ENCODE data around the gene PPP3R1.

Gene PPP3R1

DNA sequence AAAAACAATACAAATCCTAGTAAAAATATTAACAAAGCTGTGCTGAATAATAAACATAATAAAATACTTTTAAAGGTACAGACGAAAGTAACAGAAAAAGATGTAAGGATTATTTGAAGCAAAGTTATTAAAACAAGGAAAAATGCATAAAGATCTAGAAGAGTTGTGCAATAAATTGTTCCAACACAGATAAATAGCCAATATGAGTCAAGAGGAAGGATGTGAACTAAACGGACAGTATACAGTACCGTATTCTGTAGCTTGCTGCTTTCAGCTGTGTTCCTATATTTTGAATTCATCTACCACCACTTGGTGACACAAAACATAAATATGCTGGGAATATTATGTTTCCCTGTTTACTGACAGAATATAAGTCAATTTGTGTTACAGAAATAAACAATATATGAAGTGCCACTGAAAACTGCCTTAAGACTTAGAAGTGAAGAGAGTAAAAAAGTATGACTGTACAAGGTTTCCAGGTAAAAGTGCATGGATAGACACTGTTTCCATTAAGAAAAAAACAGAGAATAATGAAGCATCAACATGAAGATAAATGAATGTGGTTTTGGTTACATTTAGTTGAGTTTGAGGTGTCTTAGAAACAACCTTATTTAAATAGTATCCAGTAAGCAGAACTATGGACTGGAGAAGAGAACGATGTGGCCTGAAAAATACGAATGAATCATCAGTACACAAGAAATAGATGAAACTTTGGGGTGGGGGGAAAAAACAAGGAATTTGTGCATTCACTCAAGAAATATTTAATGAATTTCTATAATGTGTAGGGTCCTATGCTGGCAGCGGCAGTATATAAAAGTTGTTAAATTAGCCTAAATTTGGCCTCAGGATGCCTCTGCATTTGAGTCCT lies 13.1 kb downstream of the PPP3R1 start:
- no peak overlapping the region for H2AFZ ChIP-seq (ENCODE audit: low read depth, low read length, severe bottlenecking)
- no peaks in the 10 kb centered on the region for H3K9me3 ChIP-seq (ENCODE audit: insufficient read depth, low read length)
- H3K9me2 ChIP-seq (replicated peaks; ENCODE audit: insufficient read depth, low read length) = no peaks in the 10 kb centered on the region
- peaks cover 100% of the 10 kb centered on the region for H3K79me2 ChIP-seq (ENCODE audit: insufficient read depth, low read length)
- H3K4me2 ChIP-seq (ENCODE audit: low read depth, low read length, poor library complexity, severe bottlenecking) = peak overlapping the region; percentile 30
- H3F3A ChIP-seq (ENCODE audit: insufficient read depth) = peaks cover 22% of the 10 kb centered on the region; the same call in 1 of the 2 replicates
- H3K27ac ChIP-seq (ENCODE audit: low read depth, low read length) = no peak overlapping the region
- TF ChIP-seq EZH2phosphoT487 (conservative IDR thresholded peaks at IDR 0.05; ENCODE audit: low read length) = no peak
- TF ChIP-seq, protein P1, sequence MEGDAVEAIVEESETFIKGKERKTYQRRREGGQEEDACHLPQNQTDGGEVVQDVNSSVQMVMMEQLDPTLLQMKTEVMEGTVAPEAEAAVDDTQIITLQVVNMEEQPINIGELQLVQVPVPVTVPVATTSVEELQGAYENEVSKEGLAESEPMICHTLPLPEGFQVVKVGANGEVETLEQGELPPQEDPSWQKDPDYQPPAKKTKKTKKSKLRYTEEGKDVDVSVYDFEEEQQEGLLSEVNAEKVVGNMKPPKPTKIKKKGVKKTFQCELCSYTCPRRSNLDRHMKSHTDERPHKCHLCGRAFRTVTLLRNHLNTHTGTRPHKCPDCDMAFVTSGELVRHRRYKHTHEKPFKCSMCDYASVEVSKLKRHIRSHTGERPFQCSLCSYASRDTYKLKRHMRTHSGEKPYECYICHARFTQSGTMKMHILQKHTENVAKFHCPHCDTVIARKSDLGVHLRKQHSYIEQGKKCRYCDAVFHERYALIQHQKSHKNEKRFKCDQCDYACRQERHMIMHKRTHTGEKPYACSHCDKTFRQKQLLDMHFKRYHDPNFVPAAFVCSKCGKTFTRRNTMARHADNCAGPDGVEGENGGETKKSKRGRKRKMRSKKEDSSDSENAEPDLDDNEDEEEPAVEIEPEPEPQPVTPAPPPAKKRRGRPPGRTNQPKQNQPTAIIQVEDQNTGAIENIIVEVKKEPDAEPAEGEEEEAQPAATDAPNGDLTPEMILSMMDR (IDR thresholded peaks at IDR 0.05; ENCODE audit: insufficient read depth, low read length, poor library complexity, severe bottlenecking) = no peak
- H3K9ac ChIP-seq (ENCODE audit: low read length) = no peak overlapping the region
- H4K20me1 ChIP-seq (ENCODE audit: low read depth, low read length) = peaks cover 79% of the 10 kb centered on the region
- peaks cover 5% of the 10 kb centered on the region; the same call in 1 of the 2 replicates for H3K36me3 ChIP-seq (ENCODE audit: low read length)
- no peak overlapping the region for H3K4me3 ChIP-seq (ENCODE audit: insufficient read depth, low read length, poor library complexity, severe bottlenecking)
- no peaks in the 10 kb centered on the region for H3K27me3 ChIP-seq (ENCODE audit: low read length)

DNA sequence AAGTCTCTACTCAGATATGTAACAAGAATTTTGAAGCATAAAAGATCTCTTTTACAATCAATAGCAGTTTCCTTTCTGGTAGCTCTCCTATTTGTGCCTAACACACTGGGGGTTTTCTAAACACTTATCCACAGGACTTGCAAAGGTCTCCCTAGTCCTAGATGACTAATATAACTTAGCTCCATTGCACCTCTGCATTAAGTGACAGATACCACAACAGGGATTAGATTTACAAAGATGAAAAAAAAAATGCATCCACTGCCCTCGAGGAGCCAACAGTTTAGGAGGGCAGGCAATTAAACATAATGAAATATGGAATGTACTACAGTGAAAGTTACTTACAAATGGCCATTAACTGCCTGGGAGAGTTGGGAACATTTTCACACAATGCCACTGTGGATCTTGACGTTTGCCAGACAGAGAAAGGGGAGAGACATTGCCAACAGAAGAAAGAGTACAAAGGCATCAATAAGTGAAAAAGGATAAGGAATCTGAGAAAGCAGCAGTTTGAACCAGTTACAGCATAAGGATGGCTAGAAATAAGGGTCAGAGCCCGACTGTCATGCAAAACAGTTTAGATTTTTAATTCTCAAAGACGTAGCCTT lies 14.3 kb downstream of the PPP3R1 start:
- peaks cover 100% of the 10 kb centered on the region for H3K79me2 ChIP-seq (ENCODE audit: insufficient read depth, low read length)
- no peak overlapping the region for H3K27ac ChIP-seq (ENCODE audit: low read depth, low read length)
- peaks cover 25% of the 10 kb centered on the region; the same call in 1 of the 2 replicates for H3F3A ChIP-seq (ENCODE audit: insufficient read depth)
- H3K4me3 ChIP-seq (ENCODE audit: insufficient read depth, low read length, poor library complexity, severe bottlenecking) = no peak overlapping the region
- no peaks in the 10 kb centered on the region for H3K9me3 ChIP-seq (ENCODE audit: insufficient read depth, low read length)
- TF ChIP-seq EZH2phosphoT487 (conservative IDR thresholded peaks at IDR 0.05; ENCODE audit: low read length) = no peak
- TF ChIP-seq, protein P1 (IDR thresholded peaks at IDR 0.05; ENCODE audit: insufficient read depth, low read length, poor library complexity, severe bottlenecking) = no peak
- no peak overlapping the region for H2AFZ ChIP-seq (ENCODE audit: low read depth, low read length, severe bottlenecking)
- H3K4me2 ChIP-seq (ENCODE audit: low read depth, low read length, poor library complexity, severe bottlenecking) = peak overlapping the region; percentile 30
- peaks cover 74% of the 10 kb centered on the region for H4K20me1 ChIP-seq (ENCODE audit: low read depth, low read length)
- no peaks in the 10 kb centered on the region for H3K9me2 ChIP-seq (replicated peaks; ENCODE audit: insufficient read depth, low read length)
- no peak overlapping the region for H3K9ac ChIP-seq (ENCODE audit: low read length)
- H3K27me3 ChIP-seq (ENCODE audit: low read length) = no peaks in the 10 kb centered on the region
- H3K36me3 ChIP-seq (ENCODE audit: low read length) = no peaks in the 10 kb centered on the region; the same call in 1 of the 2 replicates

DNA sequence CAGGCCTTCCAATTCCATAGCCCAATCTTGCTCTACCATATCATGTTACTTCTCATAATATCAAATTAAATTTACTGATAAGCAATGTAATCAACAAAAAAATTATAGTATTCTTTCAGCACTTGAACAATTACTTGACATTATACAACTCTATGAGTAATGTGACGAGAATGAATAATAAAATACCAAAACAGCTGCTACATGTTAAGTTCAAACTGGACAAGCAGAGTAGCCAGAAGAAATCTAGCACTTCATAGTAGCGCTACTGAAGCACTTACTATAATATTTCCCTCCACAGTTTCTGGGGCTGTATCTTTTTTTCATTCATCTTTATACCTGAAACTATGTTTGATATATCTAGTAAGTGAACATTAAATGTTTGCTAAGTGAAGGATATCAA lies 14.9 kb downstream of the PPP3R1 start:
- no peak overlapping the region for H3K9ac ChIP-seq (ENCODE audit: low read length)
- no peaks in the 10 kb centered on the region for H3K27me3 ChIP-seq (ENCODE audit: low read length)
- H4K20me1 ChIP-seq (ENCODE audit: low read depth, low read length) = peaks cover 72% of the 10 kb centered on the region
- H3K36me3 ChIP-seq (ENCODE audit: low read length) = no peaks in the 10 kb centered on the region
- H3F3A ChIP-seq (ENCODE audit: insufficient read depth) = peaks cover 24% of the 10 kb centered on the region; the same call in 1 of the 2 replicates
- H3K27ac ChIP-seq (ENCODE audit: low read depth, low read length) = no peak overlapping the region
- H2AFZ ChIP-seq (ENCODE audit: low read depth, low read length, severe bottlenecking) = no peak overlapping the region
- TF ChIP-seq, protein P1 (IDR thresholded peaks at IDR 0.05; ENCODE audit: insufficient read depth, low read length, poor library complexity, severe bottlenecking) = no peak
- TF ChIP-seq EZH2phosphoT487 (conservative IDR thresholded peaks at IDR 0.05; ENCODE audit: low read length) = no peak
- no peaks in the 10 kb centered on the region for H3K9me2 ChIP-seq (replicated peaks; ENCODE audit: insufficient read depth, low read length)
- no peak overlapping the region for H3K4me3 ChIP-seq (ENCODE audit: insufficient read depth, low read length, poor library complexity, severe bottlenecking)
- H3K79me2 ChIP-seq (ENCODE audit: insufficient read depth, low read length) = peaks cover 100% of the 10 kb centered on the region
- H3K9me3 ChIP-seq (ENCODE audit: insufficient read depth, low read length) = no peaks in the 10 kb centered on the region
- peak overlapping the region; percentile 30 for H3K4me2 ChIP-seq (ENCODE audit: low read depth, low read length, poor library complexity, severe bottlenecking)

Data from SU-DHL-6 (cell line).